HL-60/S4 treated with retinoic acid at 250 ng/mL for 4 days and 3 days (cell line): Measurements from ENCODE around the gene ARSG.
"Not testable (repeated sequence)": the region's sequence is repeated elsewhere in the genome, so short reads cannot be mapped to it uniquely, and the experiment has no call there.

Source experiments
- in situ Hi-C: fragments of 300-500 bp; cut with MboI; formaldehyde crosslinking; loops from 2 replicates; pipeline ENCODE4 v1.7.0; 2022; ENCODE audit warnings: low sequenced_read_pairs

Gene ARSG

GRCh38 chr17:68368387-68368786 is 77.1 kb downstream of the ARSG start:
- in situ Hi-C loops: no loop called here

DNA sequence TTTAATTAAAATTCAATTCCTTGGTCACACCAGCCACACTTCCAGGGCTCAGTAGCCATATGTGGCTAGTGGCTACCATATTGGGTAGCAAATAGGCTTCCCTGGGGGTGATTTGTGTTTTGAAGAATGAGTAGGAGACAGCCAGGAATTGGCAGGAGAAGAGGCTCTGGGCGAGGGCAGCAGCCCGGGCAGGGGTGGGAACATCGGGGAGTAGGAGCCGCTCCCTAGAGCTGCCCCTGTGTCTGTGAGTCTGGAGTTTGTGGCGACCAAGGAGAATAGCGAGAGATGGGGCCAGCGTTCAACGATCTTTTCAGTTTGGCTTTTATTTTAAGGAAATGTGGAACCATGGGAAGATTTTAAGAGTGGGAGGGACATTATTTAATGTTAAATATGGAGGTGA is 84.3 kb downstream of the ARSG start:
- in situ Hi-C loops: no loop called here

DNA sequence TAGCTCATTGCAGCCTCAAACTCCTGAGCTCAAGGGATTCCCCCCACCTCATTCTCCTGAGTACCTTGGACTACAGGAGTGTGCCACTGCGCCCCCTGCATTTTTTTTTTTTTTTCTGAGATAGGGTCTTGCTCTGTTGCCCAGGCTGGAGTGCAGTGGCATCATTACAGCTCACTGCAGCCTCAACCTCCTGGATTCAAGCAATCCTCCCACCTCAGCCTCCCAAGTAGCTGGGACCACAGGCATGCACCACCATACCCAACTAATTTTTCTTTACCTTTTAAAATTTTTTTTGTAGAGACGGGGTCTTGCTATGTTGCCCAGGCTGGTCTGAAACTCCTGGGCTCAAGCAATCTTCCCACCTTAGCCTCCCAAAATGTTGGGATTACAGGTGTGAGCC is 84.9 kb downstream of the ARSG start:
- in situ Hi-C loops: not testable (repeated sequence)

DNA sequence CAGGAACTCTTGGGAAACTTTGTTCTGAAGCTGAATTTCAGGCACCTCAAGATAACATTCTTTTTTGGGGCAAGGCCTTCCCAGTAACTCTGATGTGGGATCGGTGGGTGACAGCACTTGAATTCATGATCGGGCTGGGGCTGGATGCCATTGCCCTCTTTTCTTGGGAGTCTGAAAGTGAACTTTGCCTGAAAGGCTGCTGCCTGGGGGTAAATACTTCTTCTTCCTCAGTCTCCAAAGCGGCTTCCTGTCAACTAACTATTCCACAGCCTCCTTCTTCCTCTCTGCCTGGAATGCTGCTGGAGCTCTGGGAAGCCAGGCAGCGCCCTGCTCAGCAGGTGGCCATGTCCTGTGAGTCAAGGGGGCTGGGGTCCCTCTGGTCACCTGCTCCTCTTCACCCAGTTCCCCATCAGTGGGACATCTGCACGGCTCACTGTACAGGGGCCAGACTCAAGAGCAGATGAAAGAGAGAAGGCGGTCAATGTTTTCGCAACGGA is 86.5 kb downstream of the ARSG start:
- in situ Hi-C loops: no loop called here

GRCh38 chr17:68378268-68379176 is 87.2 kb downstream of the ARSG start:
- in situ Hi-C loops: no loop called here

GRCh38 chr17:68379177-68379510 is 87.8 kb downstream of the ARSG start:
- in situ Hi-C loops: no loop called here

GRCh38 chr17:68379692-68380677 is 88.7 kb downstream of the ARSG start:
- in situ Hi-C loops: no loop called here

DNA sequence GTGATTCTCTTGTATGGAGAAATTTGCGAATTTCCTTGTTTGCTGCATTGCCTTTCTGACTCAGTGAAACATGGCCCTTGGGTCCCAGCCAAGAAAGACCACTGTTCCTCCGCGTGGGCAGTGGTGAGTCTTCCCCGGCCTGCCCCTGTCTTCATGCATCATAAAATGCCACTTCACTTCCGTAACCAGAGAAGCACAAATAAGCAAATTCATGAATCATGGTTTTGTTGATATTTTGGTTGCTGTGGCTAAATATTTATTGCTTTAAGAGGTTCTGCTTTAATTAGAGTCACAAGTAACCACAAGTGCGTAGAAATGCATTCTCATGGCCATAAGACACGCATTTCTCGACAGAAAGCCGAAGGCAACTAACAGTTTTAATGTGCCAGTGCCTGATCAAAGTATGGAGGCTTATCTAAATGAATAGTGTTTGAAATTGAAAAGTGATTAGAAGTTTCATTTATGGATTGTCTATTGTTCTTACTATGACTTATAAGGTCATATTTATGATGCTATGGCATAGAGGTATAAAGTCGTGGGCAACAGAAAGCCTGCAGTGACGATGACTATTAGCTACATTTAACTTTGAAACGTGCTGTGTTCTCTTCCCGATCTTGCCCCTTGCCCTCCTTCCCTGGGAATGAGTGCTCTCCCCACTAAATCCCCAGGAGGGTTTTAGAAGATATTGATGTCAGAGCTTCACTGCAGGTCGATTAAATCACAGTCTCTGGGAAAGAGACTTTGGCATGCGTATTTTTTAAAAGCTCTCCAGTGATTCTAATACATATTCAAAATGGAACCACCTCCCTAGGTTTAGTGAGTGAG is 90.0 kb downstream of the ARSG start:
- in situ Hi-C loops: no loop called here

GRCh38 chr17:68382582-68383085 is 91.3 kb downstream of the ARSG start:
- in situ Hi-C loops: no loop called here

DNA sequence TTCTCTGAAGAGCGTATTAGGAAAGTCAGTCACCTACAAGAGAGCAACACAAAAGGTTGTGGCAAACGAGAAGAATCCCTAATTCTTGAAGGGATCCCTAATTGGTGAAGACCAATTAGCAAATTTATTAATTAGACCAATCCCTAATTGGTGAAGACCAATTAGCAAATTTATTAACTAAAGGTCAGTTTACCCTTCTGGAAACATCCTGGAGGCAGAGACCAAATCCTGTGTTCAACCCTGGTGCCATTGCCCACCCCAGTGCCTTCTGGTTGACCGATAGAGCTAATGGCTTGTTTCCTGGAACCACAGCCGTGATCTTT is 91.8 kb downstream of the ARSG start:
- in situ Hi-C loops: no loop called here

- in situ Hi-C loops: no loop called here
Observed at GRCh38 chr17:68383443-68384321, 92.4 kb downstream of the ARSG start.

- in situ Hi-C loops: no loop called here
Observed at GRCh38 chr17:68384471-68384870, 93.2 kb downstream of the ARSG start.

- in situ Hi-C loops: no loop called here
Observed at GRCh38 chr17:68384941-68385340, 93.6 kb downstream of the ARSG start.

- in situ Hi-C loops: no loop called here
Observed at GRCh38 chr17:68385490-68386215, 94.4 kb downstream of the ARSG start.

DNA sequence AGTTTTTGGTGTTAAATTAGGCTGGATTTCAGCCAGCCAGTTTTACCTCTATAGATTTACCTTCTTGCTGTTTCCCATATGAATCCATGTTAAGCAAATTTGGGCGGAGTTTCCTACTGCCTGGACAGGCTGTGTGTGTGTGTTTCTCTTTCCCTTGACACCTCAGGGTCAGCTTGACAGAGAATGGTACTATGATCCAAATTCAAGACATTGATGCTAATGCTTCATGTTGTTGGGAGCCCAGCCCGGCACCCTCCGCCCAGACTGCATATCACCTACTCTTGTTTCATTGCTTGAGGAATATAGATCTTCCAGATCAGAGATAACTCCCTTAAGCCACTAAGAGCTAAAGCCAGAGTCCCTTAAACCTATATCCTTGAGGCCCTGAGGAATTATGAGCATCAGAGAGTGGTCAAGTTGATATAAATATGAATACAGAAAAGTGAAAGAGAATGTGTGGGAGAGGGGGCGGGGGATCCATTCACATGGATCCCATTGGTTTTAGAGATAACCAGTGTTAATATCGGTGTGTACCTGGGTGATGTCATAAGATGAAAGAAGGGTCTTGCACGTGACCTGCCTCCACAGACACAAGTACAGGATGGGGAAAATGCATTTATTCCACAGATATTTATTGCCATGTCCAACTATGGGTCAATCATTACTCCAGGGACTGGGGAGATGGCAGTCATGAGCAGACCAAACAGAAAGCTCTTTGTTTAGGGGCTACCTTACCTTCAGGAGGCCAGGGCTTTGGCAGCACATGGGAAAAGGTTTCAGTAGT is 96.3 kb downstream of the ARSG start:
- in situ Hi-C loops: no loop called here

- in situ Hi-C loops: no loop called here
Observed at GRCh38 chr17:68389041-68389440, 97.7 kb downstream of the ARSG start.

GRCh38 chr17:68390888-68391545 is 99.7 kb downstream of the ARSG start:
- in situ Hi-C loops: loop anchor here (10.0 kb wide), 1 partner anchor 126 kb away; no protein-coding TSS in a partner anchor
